ENCODE measurements around the gene IBA57.

Gene IBA57

GRCh38 chr1:228145463-228146416, 19.9 kb upstream of the IBA57 start:
- no peak for FAIRE-seq

DNA sequence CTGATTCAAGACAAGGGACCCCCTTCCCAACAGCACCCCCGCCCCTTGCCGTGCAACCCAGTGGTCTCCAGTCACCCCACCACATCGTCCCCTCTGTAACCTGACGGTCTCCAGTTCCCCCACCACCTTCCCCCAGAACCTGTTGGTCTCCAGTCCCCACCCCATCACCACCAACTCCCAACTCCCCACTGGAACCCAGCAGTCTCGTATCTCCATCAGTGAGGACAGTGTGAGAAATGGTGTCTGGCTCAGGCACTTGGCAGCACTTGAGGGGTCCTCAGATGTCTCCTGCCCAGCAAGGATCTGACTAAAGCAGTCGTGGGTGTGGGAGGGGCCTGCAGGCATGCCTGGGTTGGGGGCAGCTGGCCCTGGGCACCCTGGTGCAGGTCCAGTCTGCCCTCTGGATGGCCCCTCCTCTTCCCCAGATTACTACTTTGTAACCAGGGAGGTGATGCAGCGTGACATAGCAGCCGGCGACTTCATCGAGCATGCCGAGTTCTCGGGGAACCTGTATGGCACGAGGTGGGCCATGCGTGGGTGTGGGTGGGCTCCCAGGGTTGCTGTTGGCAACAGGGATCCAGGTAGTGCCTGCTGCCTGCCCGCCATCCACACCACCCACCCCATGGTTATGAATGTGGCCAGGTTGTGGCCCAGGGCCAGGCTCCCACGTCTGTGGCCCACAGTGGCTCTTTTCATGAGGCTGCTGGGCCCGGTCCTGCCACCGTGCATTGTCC, 19.0 kb upstream of the IBA57 start:
- no peak for FAIRE-seq

DNA sequence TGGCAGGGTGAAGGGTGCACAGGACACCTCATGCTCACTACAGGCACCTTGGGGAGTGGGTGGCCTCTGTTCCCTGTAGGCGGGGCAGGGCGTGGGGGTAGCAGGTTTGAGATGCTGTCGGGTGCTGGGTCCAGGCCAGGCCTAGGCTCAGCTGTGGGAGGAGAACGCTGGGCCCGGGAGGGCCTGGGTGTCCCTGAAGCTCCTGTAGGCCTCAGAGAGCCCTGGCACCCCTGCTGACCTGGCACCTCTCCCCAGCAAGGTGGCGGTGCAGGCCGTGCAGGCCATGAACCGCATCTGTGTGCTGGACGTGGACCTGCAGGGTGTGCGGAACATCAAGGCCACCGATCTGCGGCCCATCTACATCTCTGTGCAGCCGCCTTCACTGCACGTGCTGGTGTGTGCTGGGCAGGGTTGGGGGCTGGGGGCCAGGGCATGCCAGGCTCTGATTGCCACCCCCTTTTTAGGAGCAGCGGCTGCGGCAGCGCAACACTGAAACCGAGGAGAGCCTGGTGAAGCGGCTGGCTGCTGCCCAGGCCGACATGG, 18.4 kb upstream of the IBA57 start:
- FAIRE-seq = no peak

- FAIRE-seq = no peak
These were observed 17.8 kb upstream of the IBA57 start for GRCh38 chr1:228147768-228148167.

DNA sequence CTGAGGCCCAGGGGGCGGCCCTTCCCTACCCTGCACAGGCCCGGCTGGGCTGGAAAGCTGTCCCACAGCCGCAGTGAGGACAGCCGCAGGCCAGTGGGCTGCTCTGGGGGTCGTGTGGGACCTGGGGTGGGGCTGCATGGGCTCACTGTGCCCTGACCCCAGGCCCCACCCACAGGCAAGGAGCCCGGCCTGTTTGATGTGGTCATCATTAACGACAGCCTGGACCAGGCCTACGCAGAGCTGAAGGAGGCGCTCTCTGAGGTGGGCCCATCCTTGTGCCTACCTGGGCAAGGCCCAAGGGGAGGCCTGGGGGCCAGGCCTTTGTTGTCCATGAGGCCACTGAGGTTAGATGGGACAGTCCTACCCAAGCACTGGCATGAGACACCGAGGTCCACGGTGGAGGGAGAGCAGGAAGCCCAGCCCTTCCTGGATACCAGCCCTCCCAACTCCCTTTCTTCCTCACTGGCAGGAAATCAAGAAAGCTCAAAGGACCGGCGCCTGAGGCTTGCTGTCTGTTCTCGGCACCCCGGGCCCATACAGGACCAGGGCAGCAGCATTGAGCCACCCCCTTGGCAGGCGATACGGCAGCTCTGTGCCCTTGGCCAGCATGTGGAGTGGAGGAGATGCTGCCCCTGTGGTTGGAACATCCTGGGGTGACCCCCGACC, 17.3 kb upstream of the IBA57 start:
- FAIRE-seq = no peak

DNA sequence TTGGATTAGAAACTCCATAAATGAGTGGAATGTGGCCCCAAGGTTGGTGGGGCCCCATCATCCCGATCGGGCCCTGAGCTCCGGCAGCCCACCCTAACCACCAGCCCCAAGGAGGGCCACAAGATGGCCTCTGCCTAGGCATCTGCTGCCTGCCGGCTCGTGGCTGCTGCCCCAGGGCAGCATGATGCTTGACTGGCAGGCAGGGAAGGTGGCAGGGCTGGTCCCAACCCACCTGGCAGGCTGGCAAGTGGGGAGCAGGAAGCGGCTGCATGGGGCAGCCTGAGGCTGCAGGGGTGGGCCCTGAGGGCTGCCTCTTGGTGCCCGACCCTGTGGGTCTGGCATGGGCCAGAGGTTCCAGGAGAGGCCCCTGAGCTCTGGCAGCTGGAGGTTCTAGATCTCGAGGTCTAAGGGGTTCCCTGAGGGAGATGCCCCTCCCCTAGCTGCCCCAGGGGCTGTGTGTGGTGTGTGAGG, 16.6 kb upstream of the IBA57 start:
- FAIRE-seq = no peak

DNA sequence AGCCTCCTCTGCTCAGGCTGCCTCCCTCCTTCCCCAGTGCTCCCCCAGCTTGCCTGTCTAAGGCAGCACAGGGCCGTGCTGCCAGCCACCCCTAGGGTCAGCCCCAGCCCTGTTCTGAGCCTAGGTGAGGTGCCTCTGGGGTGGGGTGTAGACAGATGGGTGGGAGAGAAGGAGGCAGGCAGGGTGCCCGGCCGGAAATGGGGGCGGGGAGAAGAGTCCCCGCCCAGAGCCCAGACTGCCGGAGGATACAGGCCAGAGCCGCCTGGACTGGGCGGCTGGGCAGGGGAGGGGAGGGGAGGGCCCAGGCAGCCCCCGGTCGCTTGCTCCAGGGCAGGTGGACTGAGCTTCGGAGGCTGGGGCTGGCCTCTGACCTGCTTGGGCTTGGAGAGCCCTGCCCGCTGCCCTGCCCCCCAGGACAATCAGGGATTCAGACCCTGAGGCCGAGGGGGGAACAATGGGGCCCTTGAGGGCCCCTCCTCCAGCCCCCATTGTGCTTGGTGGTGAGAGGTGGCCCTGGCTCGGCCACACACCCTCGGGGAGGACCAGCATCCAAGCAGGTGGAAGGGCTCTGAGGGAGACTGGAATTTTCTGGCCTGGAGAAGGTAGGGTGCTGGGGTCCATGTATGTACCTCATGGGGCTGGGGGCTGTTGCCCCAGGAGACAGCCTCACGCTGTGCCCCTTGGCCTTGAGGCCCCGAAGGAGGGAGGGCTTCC, 16.0 kb upstream of the IBA57 start, which contains the start of gene GJC2:
Gene GJC2 (plus strand): TSS at position 525 of the 714 bp plus-strand sequence. CDS start 7,829 bp downstream, outside the sequence.
- FAIRE-seq = no peak

DNA sequence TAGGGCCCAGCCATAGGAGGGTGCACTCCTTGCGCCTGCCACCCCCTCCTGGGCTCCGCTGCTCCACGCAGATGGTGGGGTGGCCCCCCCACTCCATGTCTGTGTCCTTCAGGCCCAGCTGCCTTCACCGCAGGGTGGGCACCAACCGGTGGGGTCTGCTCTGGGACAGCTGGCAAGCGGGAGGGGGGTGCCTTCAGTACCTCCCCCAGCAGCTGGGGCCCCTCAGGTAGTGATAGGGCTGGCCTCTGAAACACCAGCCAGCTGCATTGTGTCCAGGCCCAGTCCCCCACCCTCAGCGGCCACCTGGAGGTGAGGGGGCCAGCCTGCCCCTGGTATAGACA, 15.5 kb upstream of the IBA57 start:
- no peak for FAIRE-seq

DNA sequence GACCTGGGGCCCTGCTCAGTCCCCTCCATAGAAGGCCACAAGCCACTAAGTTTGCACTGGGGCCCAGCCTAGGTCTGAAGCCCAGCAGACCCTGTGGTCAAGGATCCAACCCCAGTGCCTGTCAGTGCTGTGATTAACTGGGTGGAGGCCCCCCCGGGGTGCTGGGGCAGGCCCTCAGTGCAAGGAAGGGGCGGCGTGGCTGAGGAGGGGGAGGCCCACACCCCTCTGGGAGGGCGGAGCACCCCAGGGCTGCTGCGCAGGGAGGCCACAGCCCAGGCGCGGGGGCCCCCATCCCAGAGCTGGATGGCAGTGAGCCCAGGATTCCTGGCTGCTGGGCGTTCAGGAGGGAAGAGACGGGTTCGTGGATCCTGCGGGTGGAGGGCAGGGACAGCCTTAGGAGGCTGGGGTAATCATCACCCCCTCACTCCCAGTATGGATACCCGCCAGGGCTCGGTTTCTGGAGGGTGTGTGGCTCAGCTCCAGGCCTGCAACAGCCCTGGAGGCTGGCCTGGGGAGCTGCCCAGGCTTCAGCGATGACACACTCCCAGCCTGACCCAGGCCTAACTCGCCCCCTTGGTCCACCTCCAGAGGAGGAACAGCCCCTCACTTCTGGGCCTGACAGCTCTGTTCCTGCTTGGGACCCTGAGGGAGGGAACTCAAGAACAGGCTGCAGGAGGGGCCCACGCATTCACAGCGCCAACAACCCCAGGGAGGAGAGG, 15.0 kb upstream of the IBA57 start:
- FAIRE-seq = no peak

GRCh38 chr1:228151180-228151925, 14.3 kb upstream of the IBA57 start:
- no peak for FAIRE-seq

GRCh38 chr1:228152097-228152917, 13.3 kb upstream of the IBA57 start:
- no peak for FAIRE-seq

- FAIRE-seq = no peak
These were observed 12.7 kb upstream of the IBA57 start for GRCh38 chr1:228152918-228153258.

- no peak for FAIRE-seq
These were observed 11.5 kb upstream of the IBA57 start for GRCh38 chr1:228154021-228154669.

GRCh38 chr1:228154670-228155571, 10.7 kb upstream of the IBA57 start:
- FAIRE-seq = no peak

DNA sequence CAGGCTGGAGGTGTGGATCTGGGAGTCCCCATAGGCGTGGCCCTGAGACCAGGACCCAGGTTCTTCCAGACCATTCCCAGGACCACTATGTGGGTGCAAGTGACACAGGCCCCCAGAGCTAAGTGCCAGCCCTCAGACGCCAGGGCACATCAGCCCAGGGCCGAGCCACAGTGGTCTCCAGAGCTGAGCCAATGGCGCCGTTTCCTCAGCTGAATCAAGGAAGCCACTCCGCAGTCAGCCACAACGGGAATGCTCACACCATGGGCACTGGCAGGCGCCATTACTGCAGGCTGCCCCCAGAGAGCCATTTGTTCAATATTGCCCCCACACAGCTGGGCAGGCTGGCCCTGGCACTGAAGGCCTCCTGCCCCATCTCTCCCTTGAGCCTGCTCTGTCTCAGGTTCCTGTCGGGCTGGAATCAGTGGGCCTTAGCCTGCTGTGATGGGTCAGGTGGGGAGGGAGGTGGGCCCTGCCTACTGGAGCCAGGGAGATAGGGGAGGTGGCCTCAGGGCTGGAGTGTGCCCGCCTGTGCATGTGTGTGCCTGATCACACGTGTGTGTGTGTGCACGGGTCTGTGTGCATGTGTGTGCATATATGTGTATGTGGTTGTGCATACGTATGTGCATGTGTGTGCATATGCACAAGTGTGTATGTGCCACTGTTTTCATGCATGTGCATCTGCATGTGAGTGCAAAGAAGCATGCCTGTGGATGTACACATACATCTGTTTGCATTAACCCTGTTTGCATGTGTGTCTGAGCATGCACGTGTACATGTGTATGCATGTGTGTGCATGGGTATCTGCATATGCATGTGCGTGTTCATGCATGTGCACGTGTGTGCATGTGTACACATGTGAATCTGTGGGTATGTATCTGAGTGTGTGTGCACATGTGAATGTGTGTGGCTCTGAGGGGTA, 9.7 kb upstream of the IBA57 start:
- no peak for FAIRE-seq

DNA sequence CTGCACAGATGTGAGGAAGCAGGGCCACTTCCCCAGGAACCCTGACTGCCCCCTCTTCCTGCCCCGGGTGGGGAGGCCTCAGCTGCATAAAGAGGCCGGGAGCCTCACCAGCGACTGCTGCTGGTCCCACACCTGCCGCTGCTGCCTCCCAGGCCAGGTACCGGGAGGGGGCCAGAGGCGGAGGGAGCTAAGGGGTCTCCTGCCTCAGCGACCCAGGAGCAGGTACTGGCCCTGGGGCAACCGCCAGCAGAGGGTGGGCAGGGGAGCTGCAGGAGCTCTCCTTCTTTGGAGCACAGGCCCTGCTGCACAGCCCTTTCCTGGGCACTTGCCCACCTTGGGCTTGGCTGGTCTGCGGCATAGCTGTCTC, 9.1 kb upstream of the IBA57 start:
- no peak for FAIRE-seq

DNA sequence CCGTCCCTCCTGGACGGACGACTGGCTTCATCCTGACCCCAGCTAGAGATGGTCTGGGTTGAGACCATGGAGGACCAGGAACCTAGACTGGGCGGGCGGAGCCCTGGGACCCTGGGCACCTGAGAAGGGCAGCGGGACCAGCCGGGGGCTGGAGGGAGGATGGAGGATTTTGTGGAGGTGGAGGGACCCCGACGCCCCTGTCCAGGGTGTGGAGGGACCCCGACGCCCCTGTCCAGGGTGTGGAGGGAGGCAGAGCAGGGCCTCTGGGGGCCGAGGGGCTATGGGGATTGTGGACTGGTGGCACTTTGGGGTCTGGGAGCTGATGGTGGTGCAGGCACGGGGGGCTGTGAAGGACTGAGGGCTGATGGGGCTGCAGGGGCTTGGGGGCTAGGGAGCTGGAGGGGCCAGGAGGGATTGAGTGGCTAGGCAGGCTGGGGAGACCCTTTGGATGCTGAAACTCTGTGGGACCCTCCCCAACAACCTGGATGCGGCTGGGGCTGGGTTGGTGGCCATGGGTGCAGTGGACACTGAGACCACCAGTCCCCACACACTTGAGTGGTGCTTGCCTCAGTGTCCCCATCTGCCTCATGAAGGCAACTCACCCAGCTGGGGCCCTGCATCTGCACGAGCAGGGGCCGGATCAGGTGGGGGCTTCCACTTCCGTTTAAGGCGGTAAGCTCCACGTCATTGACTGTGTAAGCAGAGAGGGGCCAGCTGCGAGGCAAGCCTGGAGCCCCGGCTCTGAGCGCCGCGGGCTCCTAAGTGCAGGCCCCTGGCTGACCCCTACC, 8.5 kb upstream of the IBA57 start:
- FAIRE-seq = no peak

Measured in TTC549 (cell line).